ENCODE measurements around the gene SETMAR.
"Not testable (repeated sequence)": the region's sequence is repeated elsewhere in the genome, so short reads cannot be mapped to it uniquely, and the experiment has no call there.

The SETMAR gene

GRCh38 chr3:4323246-4324027, 20.3 kb downstream of the SETMAR start:
- no peaks in the 10 kb centered on the region for H3K9me3 ChIP-seq (ENCODE audit: insufficient read depth, low read length)
- H3K27me3 ChIP-seq (ENCODE audit: low read depth, low read length): no peaks in the 10 kb centered on the region
- H3K4me1 ChIP-seq (ENCODE audit: low read length): no peaks in the 10 kb centered on the region
- no peak overlapping the region for H3K9ac ChIP-seq (ENCODE audit: low read length)
- no peak overlapping the region for H3K4me3 ChIP-seq (ENCODE audit: low read length)
- no peak overlapping the region for H3K4me2 ChIP-seq (ENCODE audit: low read length)
- no peak for TF ChIP-seq CTCF (IDR thresholded peaks at IDR 0.05; ENCODE audit: low read depth, low read length)
- TF ChIP-seq EZH2phosphoT487 (IDR thresholded peaks at IDR 0.05; ENCODE audit: low read depth): no peak
- no peak overlapping the region for H2AFZ ChIP-seq (ENCODE audit: low read depth, low read length)
- no peaks in the 10 kb centered on the region for H4K20me1 ChIP-seq (ENCODE audit: insufficient read depth, low read length)
- no peaks in the 10 kb centered on the region for H3K36me3 ChIP-seq (replicated peaks; ENCODE audit: low read depth, low read length)
- H3K27ac ChIP-seq (ENCODE audit: low read length): no peak overlapping the region
- no peaks in the 10 kb centered on the region for H3K79me2 ChIP-seq (ENCODE audit: low read length)

DNA sequence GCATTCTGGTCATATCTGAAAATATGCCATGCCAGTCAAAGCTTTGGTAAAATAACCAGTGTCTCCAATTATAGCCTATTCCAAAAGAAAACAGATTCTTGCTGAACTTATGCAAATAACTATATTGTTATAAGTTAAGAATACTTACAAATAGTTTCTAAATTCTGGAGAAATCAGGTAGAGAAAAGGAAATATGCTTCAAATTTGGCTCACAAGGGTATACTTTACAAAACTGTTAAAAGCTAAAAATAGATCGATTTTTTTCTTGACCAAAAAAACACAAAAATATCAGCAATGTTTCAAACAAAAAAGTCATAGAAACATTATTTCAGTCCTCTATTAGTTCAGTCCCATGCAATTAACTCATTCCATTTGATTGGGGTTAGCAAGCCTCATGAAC, 23.7 kb downstream of the SETMAR start:
- Histone ChIP-seq H3K4me1 (ENCODE audit: low read length) (no peaks in the 10 kb centered on the region), H3K36me3 (replicated peaks; ENCODE audit: low read depth, low read length) (no peaks in the 10 kb centered on the region), H3K79me2 (ENCODE audit: low read length) (no peaks in the 10 kb centered on the region), H3K9ac (ENCODE audit: low read length) (no peak overlapping the region), H2AFZ (ENCODE audit: low read depth, low read length) (no peak overlapping the region), H4K20me1 (ENCODE audit: insufficient read depth, low read length) (no peaks in the 10 kb centered on the region), H3K9me3 (ENCODE audit: insufficient read depth, low read length) (no peaks in the 10 kb centered on the region), H3K27me3 (ENCODE audit: low read depth, low read length) (no peaks in the 10 kb centered on the region), H3K27ac (ENCODE audit: low read length) (no peak overlapping the region), H3K4me2 (ENCODE audit: low read length) (no peak overlapping the region), H3K4me3 (ENCODE audit: low read length) (no peak overlapping the region)
- no peak for TF ChIP-seq EZH2phosphoT487 (IDR thresholded peaks at IDR 0.05; ENCODE audit: low read depth)
- no peak for TF ChIP-seq CTCF (IDR thresholded peaks at IDR 0.05; ENCODE audit: low read depth, low read length)

DNA sequence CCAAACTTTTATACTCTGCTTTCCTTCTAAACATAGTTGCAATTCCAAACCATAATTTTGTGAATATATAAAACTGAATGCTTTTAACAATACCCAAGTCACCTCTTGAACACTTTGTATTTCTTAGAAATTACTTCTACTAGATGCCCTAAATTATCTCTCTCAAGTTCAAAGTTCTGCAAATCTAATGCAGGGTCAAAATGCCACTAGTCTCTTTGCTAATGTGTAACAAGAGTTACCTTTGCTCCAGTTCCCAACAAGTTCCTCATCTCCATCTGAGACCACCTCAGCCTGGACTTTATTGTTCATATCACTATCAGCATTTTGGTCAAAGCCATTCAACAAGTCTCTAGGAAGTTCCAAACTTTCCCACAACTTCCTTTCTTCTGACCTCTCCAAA, 26.6 kb downstream of the SETMAR start:
- H4K20me1 ChIP-seq (ENCODE audit: insufficient read depth, low read length); H3K27ac ChIP-seq (ENCODE audit: low read length); H3K79me2 ChIP-seq (ENCODE audit: low read length); H3K9ac ChIP-seq (ENCODE audit: low read length); H3K4me2 ChIP-seq (ENCODE audit: low read length); H3K27me3 ChIP-seq (ENCODE audit: low read depth, low read length); H2AFZ ChIP-seq (ENCODE audit: low read depth, low read length); H3K4me1 ChIP-seq (ENCODE audit: low read length); H3K9me3 ChIP-seq (ENCODE audit: insufficient read depth, low read length); H3K36me3 ChIP-seq (replicated peaks; ENCODE audit: low read depth, low read length); H3K4me3 ChIP-seq (ENCODE audit: low read length): not testable (repeated sequence)

DNA sequence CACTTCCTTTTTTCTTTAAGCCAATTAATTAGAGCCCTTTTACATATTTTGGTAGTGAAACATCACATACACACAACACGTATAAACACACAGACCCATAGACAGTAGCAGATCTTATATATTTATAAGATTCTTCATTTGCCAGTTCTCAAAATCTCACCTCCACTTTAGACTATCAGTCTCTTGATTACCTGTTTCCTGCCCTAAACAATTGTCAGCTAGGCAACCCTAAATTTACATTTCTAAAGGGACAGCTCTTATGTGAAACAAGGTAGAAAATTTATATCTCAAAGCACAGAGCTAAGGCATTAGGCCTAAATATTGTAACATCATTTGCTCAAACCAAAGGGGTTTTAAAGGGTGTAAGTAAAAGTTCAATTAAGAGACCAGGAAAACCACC, 28.9 kb downstream of the SETMAR start:
- Histone ChIP-seq H3K4me1 (ENCODE audit: low read length) (no peaks in the 10 kb centered on the region), H4K20me1 (ENCODE audit: insufficient read depth, low read length) (no peaks in the 10 kb centered on the region), H2AFZ (ENCODE audit: low read depth, low read length) (no peak overlapping the region), H3K36me3 (replicated peaks; ENCODE audit: low read depth, low read length) (no peaks in the 10 kb centered on the region), H3K79me2 (ENCODE audit: low read length) (no peaks in the 10 kb centered on the region), H3K27me3 (ENCODE audit: low read depth, low read length) (no peaks in the 10 kb centered on the region), H3K4me3 (ENCODE audit: low read length) (no peak overlapping the region), H3K9ac (ENCODE audit: low read length) (no peak overlapping the region), H3K9me3 (ENCODE audit: insufficient read depth, low read length) (no peaks in the 10 kb centered on the region), H3K27ac (ENCODE audit: low read length) (no peak overlapping the region), H3K4me2 (ENCODE audit: low read length) (no peak overlapping the region)
- TF ChIP-seq CTCF (IDR thresholded peaks at IDR 0.05; ENCODE audit: low read depth, low read length) (no peak), EZH2phosphoT487 (IDR thresholded peaks at IDR 0.05; ENCODE audit: low read depth) (no peak)
